ENCODE data around the gene OLFM3. TPM values are rescaled to one million over a fixed set of nuclear protein-coding genes. Genes with fewer than 3 reads are reported as not detected.

OLFM3 gene
- total RNA-seq, 1 donor, result not detected

DNA sequence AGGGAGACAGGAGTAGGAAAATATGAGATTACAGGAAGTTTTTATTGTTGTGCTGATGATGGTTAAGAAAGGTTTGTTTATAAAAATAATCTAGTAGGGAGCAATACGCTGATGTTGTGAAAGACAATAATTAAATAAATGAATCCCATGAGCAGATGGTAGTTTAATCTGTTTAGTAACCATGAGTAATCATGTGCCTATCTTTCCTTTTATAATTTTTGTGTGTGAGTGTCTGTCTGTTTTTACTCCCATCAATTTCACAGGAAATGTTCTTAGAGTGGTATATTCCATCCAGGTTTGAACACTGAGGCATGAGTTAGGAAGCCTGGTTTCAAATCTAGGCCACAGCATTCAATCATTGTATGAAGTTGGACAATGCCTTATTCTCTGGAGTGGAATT is 180.5 kb downstream of the OLFM3 start:
- no peak overlapping the region for H3K4me3 ChIP-seq (ENCODE audit: low read depth, low read length)
- DNase-seq (ENCODE audit: low read depth), result no peak
- no peak for TF ChIP-seq CTCF (IDR thresholded peaks at IDR 0.05; ENCODE audit: insufficient read depth, low read length)

DNA sequence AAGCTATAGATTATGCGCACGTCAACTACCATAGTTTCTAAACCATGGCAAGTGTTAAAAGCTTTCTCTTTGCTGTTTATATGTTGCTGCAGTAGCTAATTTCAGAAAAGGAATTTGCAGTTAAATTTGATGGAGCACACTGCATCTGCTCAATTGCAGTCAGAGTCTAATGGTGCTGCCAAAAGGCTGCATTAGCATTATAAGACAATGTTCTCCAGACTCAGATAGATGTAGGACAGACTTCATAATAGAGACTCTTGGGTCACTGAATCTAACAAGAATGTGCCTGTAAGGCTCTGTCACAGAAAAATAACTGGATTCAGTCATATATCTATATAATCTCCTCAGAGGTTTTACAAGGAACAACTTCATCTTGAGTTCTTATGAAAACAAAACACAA is 198.3 kb downstream of the OLFM3 start:
- no peak overlapping the region for H3K4me3 ChIP-seq (ENCODE audit: low read depth, low read length)
- no peak for DNase-seq (ENCODE audit: low read depth)
- no peak for TF ChIP-seq CTCF (IDR thresholded peaks at IDR 0.05; ENCODE audit: insufficient read depth, low read length)

DNA sequence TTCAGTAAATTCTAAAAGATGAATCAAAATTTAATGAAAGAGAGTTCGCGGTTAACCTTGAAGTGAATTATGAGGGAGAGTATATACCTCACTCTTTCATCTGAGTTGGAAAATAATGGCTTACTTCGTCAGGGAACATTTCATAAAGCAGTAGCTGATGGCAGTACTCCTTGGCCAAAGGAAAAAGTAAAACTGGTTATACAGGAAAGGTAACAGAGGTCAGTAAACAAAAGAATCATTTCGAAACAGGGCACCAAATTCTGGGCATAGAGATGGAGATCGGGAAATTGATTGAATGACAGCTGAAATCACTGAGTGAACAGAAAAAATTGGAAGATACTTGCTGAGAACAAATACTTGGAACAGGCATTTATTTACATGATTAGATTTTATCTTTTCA is 199.0 kb downstream of the OLFM3 start:
- TF ChIP-seq CTCF (IDR thresholded peaks at IDR 0.05; ENCODE audit: insufficient read depth, low read length), result no peak
- no peak for DNase-seq (ENCODE audit: low read depth)
- H3K4me3 ChIP-seq (ENCODE audit: low read depth, low read length), result no peak overlapping the region

DNA sequence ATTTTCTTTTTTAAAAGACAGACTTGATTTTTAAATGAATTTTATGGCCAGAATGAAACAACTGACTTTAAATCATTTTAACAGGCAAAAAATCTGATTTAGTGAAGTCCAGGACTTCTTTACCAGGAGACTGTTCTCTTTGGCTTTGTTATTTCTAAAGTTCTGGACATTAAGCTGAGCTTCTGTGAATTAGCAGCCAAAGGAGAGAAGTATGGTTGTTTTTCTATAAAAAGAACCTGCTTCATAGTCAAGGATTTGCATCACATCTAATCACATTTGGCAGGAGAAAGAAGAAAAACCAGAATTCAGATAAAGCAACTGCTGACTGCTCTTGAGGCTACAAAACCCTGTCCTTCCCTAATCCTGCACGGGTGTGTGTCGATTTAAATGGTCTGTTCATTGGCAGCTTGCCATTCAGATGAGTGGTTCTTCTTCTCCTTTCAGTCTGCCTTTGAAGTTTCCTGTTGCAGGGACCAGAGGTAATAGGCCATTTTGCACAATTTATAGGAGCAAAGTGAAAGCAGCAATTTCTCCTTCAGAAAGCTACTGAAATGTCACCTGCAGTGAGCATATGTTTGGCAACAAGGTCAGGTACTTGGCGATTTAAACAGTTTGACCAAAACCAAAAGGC is 215.4 kb downstream of the OLFM3 start:
- no peak for TF ChIP-seq CTCF (IDR thresholded peaks at IDR 0.05; ENCODE audit: insufficient read depth, low read length)
- H3K4me3 ChIP-seq (ENCODE audit: low read depth, low read length), result no peak overlapping the region
- no peak for DNase-seq (ENCODE audit: low read depth)

- TF ChIP-seq CTCF (IDR thresholded peaks at IDR 0.05; ENCODE audit: insufficient read depth, low read length), result peak; percentile 16
- DNase-seq (ENCODE audit: low read depth), result peak; percentile 1
- no peak overlapping the region for H3K4me3 ChIP-seq (ENCODE audit: low read depth, low read length)
These were observed 227.2 kb downstream of the OLFM3 start for GRCh38 chr1:101769520-101769919.

DNA sequence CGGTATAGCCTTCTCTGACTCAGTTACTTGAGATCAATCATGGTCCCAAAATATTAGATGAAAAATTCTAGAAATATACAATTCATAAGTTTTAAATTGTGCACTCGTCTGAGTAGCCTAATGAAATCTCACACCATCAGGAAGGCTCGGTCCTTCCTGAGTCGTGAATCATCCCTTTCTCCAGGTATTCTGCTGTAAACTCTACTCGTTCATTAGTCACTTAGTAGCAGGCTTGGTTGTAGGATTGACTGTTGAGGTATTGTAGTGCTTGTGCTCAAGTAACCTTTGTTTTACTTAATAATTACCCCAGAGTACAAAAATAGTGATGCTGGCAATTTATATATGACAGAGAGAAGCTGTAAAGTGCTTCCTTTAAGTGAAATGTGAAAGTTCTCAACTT is 238.7 kb downstream of the OLFM3 start:
- no peak for DNase-seq (ENCODE audit: low read depth)
- no peak for TF ChIP-seq CTCF (IDR thresholded peaks at IDR 0.05; ENCODE audit: insufficient read depth, low read length)

GRCh38 chr1:101756411-101756810 is 240.3 kb downstream of the OLFM3 start:
- no peak for DNase-seq (ENCODE audit: low read depth)
- no peak for TF ChIP-seq CTCF (IDR thresholded peaks at IDR 0.05; ENCODE audit: insufficient read depth, low read length)
- H3K4me3 ChIP-seq (ENCODE audit: low read depth, low read length), result no peak overlapping the region

More for the DNA sequence above, 238.7 kb downstream of the OLFM3 start:
- no peak overlapping the region for H3K4me3 ChIP-seq (ENCODE audit: low read depth, low read length)

All from fibroblast of the aortic adventitia (primary cell).